ENCODE data around the gene RPGRIP1.

DNA sequence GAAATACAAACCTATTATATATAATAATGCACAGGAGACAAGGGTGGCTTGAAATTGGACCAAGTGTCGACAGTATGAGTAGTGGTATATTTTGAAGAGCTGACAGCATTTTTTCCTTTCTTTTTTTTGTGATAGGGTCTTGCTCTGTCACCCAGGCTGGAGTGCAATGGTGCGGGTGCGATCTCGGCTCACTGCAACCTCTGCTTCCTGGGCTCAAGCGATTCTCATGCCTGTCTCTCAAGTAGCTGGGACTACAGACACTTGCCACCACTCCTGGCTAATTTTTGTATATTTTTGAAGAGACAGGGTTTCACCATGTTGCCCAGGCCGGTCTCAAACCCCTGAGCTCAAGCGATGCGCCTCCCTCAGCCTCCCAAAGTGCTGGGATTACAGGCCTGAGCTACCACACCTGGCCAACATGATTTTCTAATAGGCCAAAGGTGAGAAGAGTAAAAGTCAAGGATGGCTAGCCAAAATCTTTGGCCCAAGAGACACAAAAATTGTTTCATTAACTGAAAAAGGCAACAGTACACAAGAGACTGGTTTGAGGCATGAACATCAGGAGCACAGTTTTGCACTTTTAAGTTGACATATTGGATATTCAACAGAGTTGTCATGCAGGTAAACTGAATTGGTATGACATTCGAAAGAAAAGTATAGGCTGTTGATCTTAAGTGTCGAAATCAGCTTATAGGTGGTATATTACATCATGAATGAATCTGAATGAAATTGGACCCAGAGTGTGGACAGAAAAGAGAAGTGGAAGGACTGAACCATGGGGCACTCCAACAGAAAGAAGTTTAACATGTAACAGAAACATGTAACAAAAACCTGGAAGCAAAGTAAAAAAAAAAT, 23.1 kb upstream of the RPGRIP1 start:
- TF ChIP-seq POLR2A (IDR thresholded peaks at IDR 0.05; ENCODE audit: low read length) (no peak), GATA1 (IDR thresholded peaks at IDR 0.05; ENCODE audit: low read depth, low read length) (no peak)

Measured in erythroblast (primary cell).